ENCODE results near the gene WWC2. TPM values are rescaled to one million over a fixed set of nuclear protein-coding genes. Genes with fewer than 3 reads are reported as not detected.

The WWC2 gene
- total and polyA plus RNA-seq, 11 donors, result 5.4 to 43.0 (median 33.8) TPM

GRCh38 chr4:183059797-183060196, 39.3 kb upstream of the WWC2 start:
- no peak for TF ChIP-seq CTCF (IDR thresholded peaks at IDR 0.05)
- ATAC-seq (no peak), DNase-seq (no peak)
- H3K4me3 ChIP-seq, result no peak overlapping the region
- intact Hi-C loops (cut with DNase I), result loop anchor here in 2 of 10 donors (5.0 to 10.0 kb wide), 2 partner anchors 112 to 115 kb away; no protein-coding TSS in a partner anchor
- H3K9me3 ChIP-seq, result peaks cover 0 to 10% (median 0%) of the 10 kb centered on the region in 12 donors
- 88 to 94% (median 93%) methylated on average over 1 of the region's 1 CpG for WGBS, 4 donors
- no peaks in the 10 kb centered on the region for H3K36me3 ChIP-seq
- no peaks in the 10 kb centered on the region for H3K27me3 ChIP-seq
- peaks cover 0 to 7% (median 0%) of the 10 kb centered on the region in 12 donors for H3K4me1 ChIP-seq
- H3K27ac ChIP-seq, result no peak overlapping the region

- H3K4me3 ChIP-seq, result no peak overlapping the region
- ATAC-seq (no peak), DNase-seq (no peak)
- H3K36me3 ChIP-seq, result no peaks in the 10 kb centered on the region
- intact Hi-C loops (cut with DNase I), result loop anchor here in 3 of 10 donors (5.0 to 10.0 kb wide), 2 partner anchors 124 to 131 kb away; no protein-coding TSS in a partner anchor
- H3K27ac ChIP-seq, result no peak overlapping the region
- peaks cover 0 to 22% (median 0%) of the 10 kb centered on the region in 12 donors for H3K9me3 ChIP-seq
- H3K4me1 ChIP-seq, result peaks cover 0 to 10% (median 0%) of the 10 kb centered on the region in 12 donors
- H3K27me3 ChIP-seq, result no peaks in the 10 kb centered on the region
- TF ChIP-seq POLR2A (IDR thresholded peaks at IDR 0.05) (no peak), CTCF (IDR thresholded peaks at IDR 0.05) (no peak)
- WGBS, 4 donors, result 80 to 93% (median 90%) methylated on average over 5 of the region's 5 CpGs
Measured at GRCh38 chr4:183068502-183068901, 30.6 kb upstream of the WWC2 start.

- DNase-seq, result no peak
- no peak for ATAC-seq
- TF ChIP-seq POLR2A (IDR thresholded peaks at IDR 0.05) (no peak), CTCF (IDR thresholded peaks at IDR 0.05) (no peak)
- no peak overlapping the region for H3K4me3 ChIP-seq
- peaks cover 0 to 22% (median 0%) of the 10 kb centered on the region in 12 donors for H3K9me3 ChIP-seq
- H3K36me3 ChIP-seq, result no peaks in the 10 kb centered on the region
- no peaks in the 10 kb centered on the region for H3K27me3 ChIP-seq
- peaks cover 0 to 8% (median 0%) of the 10 kb centered on the region in 12 donors for H3K4me1 ChIP-seq
- intact Hi-C loops (cut with DNase I), result loop anchor here in 6 of 10 donors (5.0 to 10.0 kb wide), 4 partner anchors 134 to 336 kb away; no protein-coding TSS in a partner anchor
- H3K27ac ChIP-seq, result no peak overlapping the region
Measured at GRCh38 chr4:183071222-183071621, 27.8 kb upstream of the WWC2 start.

GRCh38 chr4:183072176-183072575, 26.9 kb upstream of the WWC2 start:
- H3K9me3 ChIP-seq, result peaks cover 0 to 22% (median 0%) of the 10 kb centered on the region in 12 donors
- no peaks in the 10 kb centered on the region for H3K36me3 ChIP-seq
- H3K27me3 ChIP-seq, result no peaks in the 10 kb centered on the region
- DNase-seq (no peak), ATAC-seq (no peak)
- no peak overlapping the region for H3K4me3 ChIP-seq
- intact Hi-C loops (cut with DNase I), result loop anchor here in 7 of 10 donors (2.0 to 10.0 kb wide), 7 partner anchors 133 to 335 kb away; no protein-coding TSS in a partner anchor
- H3K27ac ChIP-seq, result no peak overlapping the region
- TF ChIP-seq POLR2A (IDR thresholded peaks at IDR 0.05), result no peak
- TF ChIP-seq CTCF (IDR thresholded peaks at IDR 0.05), result no peak
- H3K4me1 ChIP-seq, result peaks cover 0 to 8% (median 0%) of the 10 kb centered on the region in 12 donors
- WGBS, 4 donors, result 93 to 97% (median 96%) methylated on average over 2 of the region's 2 CpGs
